ENCODE measurements around the gene ALG12.
"Not testable (repeated sequence)": the region's sequence is repeated elsewhere in the genome, so short reads cannot be mapped to it uniquely, and the experiment has no call there.

ALG12 gene

GRCh38 chr22:49945042-49945794, 27.0 kb upstream of the ALG12 start:
- DNase-seq (ENCODE audit: low spot score) = not testable (repeated sequence)

- DNase-seq (ENCODE audit: low spot score) = no peak
These were observed 26.2 kb upstream of the ALG12 start for GRCh38 chr22:49944399-49944891.

- no peak for DNase-seq (ENCODE audit: low spot score)
These were observed 25.6 kb upstream of the ALG12 start for GRCh38 chr22:49943771-49944398.

GRCh38 chr22:49943405-49943765, 25.1 kb upstream of the ALG12 start:
- DNase-seq (ENCODE audit: low spot score) = no peak

GRCh38 chr22:49942565-49943404, 24.5 kb upstream of the ALG12 start:
- DNase-seq (ENCODE audit: low spot score) = peak; percentile 57

GRCh38 chr22:49941507-49942316, 23.5 kb upstream of the ALG12 start:
- DNase-seq (ENCODE audit: low spot score) = no peak

GRCh38 chr22:49938565-49939136, 20.4 kb upstream of the ALG12 start:
- no peak for DNase-seq (ENCODE audit: low spot score)

GRCh38 chr22:49937758-49938564, 19.7 kb upstream of the ALG12 start:
- no peak for DNase-seq (ENCODE audit: low spot score)

GRCh38 chr22:49936973-49937757, 18.9 kb upstream of the ALG12 start:
- DNase-seq (ENCODE audit: low spot score) = no peak

GRCh38 chr22:49936018-49936972, 18.1 kb upstream of the ALG12 start:
- DNase-seq (ENCODE audit: low spot score) = peak; percentile 70

- DNase-seq (ENCODE audit: low spot score) = no peak
These were observed 17.3 kb upstream of the ALG12 start for GRCh38 chr22:49935561-49935960.

- DNase-seq (ENCODE audit: low spot score) = peak; percentile 67
These were observed 16.8 kb upstream of the ALG12 start for GRCh38 chr22:49934891-49935557.

GRCh38 chr22:49934160-49934890, 16.1 kb upstream of the ALG12 start:
- DNase-seq (ENCODE audit: low spot score) = no peak

- DNase-seq (ENCODE audit: low spot score) = no peak
These were observed 15.3 kb upstream of the ALG12 start for GRCh38 chr22:49933236-49934159.

- no peak for DNase-seq (ENCODE audit: low spot score)
These were observed 12.6 kb upstream of the ALG12 start for GRCh38 chr22:49930596-49931412.

All from D341Med (cell line).